ENCODE measurements around the gene ARIH2. TPM values are rescaled to one million over a fixed set of nuclear protein-coding genes. Genes with fewer than 3 reads are reported as not detected.

ARIH2 gene
- total and polyA plus RNA-seq, 2 experiments from 2014 or later = 76.4 to 118 TPM

DNA sequence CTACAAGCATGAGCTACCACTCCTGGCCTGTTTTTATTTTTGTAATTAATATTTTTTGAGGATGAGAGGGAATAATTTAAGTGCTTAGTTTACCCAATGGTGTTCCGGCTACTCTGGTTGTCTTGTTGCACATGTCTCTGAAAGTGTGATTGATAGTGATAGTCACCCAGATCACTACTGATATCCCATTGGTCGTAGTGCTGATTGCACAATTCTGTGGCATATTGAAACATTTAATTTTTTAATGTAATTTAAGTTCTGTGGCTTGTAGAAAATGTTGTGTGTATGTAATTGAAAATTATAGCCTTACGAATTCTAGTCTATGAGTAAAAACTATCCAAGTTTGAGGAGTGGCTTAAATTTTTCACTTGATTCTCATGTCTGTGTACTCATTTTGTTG, 11.9 kb downstream of the ARIH2 start:
- peaks cover 53% of the 10 kb centered on the region for H4K20me1 ChIP-seq (replicated peaks; ENCODE audit: insufficient read depth)
- no peaks in the 10 kb centered on the region for H3K9me3 Mint-ChIP-seq
- H3K4me3 ChIP-seq = no peak overlapping the region
- peaks cover 4% of the 10 kb centered on the region for H3K27me3 Mint-ChIP-seq (ENCODE audit: insufficient read depth, low read depth, poor library complexity)
- H3K79me2 ChIP-seq (replicated peaks; ENCODE audit: insufficient read depth) = peaks cover 100% of the 10 kb centered on the region
- no peak overlapping the region for H3K27ac Mint-ChIP-seq
- no peaks in the 10 kb centered on the region for H3K27me3 ChIP-seq (ENCODE audit: insufficient read depth)
- no peaks in the 10 kb centered on the region for H3K9me2 ChIP-seq (ENCODE audit: insufficient read depth)
- H3K36me3 ChIP-seq (ENCODE audit: insufficient read depth) = peaks cover 40% of the 10 kb centered on the region
- H3K4me3 Mint-ChIP-seq = no peak overlapping the region
- no peaks in the 10 kb centered on the region; the same call in 2 of the 3 replicates for H3K4me1 Mint-ChIP-seq
- H3K36me3 Mint-ChIP-seq (ENCODE audit: low read depth) = peaks cover 88% of the 10 kb centered on the region
- H3K4me1 ChIP-seq (ENCODE audit: insufficient read depth) = no peaks in the 10 kb centered on the region
- peaks cover 6% of the 10 kb centered on the region; the same call in 1 of the 2 replicates for H3F3A ChIP-seq (replicated peaks; ENCODE audit: low read depth)
- H2AFZ ChIP-seq = no peak overlapping the region
- TF ChIP-seq EZH2phosphoT487 (IDR thresholded peaks at IDR 0.05; ENCODE audit: unreplicated experiment) = no peak
- no peak for TF ChIP-seq ZNF331 (CRISPR knock-in tag; IDR thresholded peaks at IDR 0.05; ENCODE audit: low read depth)
- no peak for TF ChIP-seq EZH2 (IDR thresholded peaks at IDR 0.05; ENCODE audit: low read depth, unreplicated experiment)
- TF ChIP-seq CREB1 (CRISPR knock-in tag; IDR thresholded peaks at IDR 0.05; ENCODE audit: low read depth) = no peak
- TF ChIP-seq, protein P1, sequence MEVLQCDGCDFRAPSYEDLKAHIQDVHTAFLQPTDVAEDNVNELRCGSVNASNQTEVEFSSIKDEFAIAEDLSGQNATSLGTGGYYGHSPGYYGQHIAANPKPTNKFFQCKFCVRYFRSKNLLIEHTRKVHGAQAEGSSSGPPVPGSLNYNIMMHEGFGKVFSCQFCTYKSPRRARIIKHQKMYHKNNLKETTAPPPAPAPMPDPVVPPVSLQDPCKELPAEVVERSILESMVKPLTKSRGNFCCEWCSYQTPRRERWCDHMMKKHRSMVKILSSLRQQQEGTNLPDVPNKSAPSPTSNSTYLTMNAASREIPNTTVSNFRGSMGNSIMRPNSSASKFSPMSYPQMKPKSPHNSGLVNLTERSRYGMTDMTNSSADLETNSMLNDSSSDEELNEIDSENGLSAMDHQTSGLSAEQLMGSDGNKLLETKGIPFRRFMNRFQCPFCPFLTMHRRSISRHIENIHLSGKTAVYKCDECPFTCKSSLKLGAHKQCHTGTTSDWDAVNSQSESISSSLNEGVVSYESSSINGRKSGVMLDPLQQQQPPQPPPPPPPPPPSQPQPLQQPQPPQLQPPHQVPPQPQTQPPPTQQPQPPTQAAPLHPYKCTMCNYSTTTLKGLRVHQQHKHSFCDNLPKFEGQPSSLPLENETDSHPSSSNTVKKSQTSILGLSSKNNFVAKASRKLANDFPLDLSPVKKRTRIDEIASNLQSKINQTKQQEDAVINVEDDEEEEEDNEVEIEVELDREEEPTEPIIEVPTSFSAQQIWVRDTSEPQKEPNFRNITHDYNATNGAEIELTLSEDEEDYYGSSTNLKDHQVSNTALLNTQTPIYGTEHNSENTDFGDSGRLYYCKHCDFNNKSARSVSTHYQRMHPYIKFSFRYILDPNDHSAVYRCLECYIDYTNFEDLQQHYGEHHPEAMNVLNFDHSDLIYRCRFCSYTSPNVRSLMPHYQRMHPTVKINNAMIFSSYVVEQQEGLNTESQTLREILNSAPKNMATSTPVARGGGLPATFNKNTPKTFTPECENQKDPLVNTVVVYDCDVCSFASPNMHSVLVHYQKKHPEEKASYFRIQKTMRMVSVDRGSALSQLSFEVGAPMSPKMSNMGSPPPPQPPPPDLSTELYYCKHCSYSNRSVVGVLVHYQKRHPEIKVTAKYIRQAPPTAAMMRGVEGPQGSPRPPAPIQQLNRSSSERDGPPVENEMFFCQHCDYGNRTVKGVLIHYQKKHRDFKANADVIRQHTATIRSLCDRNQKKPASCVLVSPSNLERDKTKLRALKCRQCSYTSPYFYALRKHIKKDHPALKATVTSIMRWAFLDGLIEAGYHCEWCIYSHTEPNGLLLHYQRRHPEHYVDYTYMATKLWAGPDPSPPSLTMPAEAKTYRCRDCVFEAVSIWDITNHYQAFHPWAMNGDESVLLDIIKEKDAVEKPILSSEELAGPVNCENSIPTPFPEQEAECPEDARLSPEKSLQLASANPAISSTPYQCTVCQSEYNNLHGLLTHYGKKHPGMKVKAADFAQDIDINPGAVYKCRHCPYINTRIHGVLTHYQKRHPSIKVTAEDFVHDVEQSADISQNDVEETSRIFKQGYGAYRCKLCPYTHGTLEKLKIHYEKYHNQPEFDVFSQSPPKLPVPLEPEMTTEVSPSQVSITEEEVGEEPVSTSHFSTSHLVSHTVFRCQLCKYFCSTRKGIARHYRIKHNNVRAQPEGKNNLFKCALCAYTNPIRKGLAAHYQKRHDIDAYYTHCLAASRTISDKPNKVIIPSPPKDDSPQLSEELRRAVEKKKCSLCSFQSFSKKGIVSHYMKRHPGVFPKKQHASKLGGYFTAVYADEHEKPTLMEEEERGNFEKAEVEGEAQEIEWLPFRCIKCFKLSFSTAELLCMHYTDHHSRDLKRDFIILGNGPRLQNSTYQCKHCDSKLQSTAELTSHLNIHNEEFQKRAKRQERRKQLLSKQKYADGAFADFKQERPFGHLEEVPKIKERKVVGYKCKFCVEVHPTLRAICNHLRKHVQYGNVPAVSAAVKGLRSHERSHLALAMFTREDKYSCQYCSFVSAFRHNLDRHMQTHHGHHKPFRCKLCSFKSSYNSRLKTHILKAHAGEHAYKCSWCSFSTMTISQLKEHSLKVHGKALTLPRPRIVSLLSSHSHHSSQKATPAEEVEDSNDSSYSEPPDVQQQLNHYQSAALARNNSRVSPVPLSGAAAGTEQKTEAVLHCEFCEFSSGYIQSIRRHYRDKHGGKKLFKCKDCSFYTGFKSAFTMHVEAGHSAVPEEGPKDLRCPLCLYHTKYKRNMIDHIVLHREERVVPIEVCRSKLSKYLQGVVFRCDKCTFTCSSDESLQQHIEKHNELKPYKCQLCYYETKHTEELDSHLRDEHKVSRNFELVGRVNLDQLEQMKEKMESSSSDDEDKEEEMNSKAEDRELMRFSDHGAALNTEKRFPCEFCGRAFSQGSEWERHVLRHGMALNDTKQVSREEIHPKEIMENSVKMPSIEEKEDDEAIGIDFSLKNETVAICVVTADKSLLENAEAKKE (CRISPR knock-in tag; IDR thresholded peaks at IDR 0.05) = no peak
- TF ChIP-seq, protein P2, sequence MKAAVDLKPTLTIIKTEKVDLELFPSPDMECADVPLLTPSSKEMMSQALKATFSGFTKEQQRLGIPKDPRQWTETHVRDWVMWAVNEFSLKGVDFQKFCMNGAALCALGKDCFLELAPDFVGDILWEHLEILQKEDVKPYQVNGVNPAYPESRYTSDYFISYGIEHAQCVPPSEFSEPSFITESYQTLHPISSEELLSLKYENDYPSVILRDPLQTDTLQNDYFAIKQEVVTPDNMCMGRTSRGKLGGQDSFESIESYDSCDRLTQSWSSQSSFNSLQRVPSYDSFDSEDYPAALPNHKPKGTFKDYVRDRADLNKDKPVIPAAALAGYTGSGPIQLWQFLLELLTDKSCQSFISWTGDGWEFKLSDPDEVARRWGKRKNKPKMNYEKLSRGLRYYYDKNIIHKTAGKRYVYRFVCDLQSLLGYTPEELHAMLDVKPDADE (IDR thresholded peaks at IDR 0.05) = no peak
- TF ChIP-seq, protein P3, sequence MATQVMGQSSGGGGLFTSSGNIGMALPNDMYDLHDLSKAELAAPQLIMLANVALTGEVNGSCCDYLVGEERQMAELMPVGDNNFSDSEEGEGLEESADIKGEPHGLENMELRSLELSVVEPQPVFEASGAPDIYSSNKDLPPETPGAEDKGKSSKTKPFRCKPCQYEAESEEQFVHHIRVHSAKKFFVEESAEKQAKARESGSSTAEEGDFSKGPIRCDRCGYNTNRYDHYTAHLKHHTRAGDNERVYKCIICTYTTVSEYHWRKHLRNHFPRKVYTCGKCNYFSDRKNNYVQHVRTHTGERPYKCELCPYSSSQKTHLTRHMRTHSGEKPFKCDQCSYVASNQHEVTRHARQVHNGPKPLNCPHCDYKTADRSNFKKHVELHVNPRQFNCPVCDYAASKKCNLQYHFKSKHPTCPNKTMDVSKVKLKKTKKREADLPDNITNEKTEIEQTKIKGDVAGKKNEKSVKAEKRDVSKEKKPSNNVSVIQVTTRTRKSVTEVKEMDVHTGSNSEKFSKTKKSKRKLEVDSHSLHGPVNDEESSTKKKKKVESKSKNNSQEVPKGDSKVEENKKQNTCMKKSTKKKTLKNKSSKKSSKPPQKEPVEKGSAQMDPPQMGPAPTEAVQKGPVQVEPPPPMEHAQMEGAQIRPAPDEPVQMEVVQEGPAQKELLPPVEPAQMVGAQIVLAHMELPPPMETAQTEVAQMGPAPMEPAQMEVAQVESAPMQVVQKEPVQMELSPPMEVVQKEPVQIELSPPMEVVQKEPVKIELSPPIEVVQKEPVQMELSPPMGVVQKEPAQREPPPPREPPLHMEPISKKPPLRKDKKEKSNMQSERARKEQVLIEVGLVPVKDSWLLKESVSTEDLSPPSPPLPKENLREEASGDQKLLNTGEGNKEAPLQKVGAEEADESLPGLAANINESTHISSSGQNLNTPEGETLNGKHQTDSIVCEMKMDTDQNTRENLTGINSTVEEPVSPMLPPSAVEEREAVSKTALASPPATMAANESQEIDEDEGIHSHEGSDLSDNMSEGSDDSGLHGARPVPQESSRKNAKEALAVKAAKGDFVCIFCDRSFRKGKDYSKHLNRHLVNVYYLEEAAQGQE (IDR thresholded peaks at IDR 0.05; ENCODE audit: unreplicated experiment) = no peak
- no peak for TF ChIP-seq POLR2AphosphoS5 (IDR thresholded peaks at IDR 0.05; ENCODE audit: low read depth)
- TF ChIP-seq, protein P4, sequence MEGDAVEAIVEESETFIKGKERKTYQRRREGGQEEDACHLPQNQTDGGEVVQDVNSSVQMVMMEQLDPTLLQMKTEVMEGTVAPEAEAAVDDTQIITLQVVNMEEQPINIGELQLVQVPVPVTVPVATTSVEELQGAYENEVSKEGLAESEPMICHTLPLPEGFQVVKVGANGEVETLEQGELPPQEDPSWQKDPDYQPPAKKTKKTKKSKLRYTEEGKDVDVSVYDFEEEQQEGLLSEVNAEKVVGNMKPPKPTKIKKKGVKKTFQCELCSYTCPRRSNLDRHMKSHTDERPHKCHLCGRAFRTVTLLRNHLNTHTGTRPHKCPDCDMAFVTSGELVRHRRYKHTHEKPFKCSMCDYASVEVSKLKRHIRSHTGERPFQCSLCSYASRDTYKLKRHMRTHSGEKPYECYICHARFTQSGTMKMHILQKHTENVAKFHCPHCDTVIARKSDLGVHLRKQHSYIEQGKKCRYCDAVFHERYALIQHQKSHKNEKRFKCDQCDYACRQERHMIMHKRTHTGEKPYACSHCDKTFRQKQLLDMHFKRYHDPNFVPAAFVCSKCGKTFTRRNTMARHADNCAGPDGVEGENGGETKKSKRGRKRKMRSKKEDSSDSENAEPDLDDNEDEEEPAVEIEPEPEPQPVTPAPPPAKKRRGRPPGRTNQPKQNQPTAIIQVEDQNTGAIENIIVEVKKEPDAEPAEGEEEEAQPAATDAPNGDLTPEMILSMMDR (conservative IDR thresholded peaks at IDR 0.05; ENCODE audit: low read depth in 2 of 2) = no peak
- TF ChIP-seq JUNB (IDR thresholded peaks at IDR 0.05; ENCODE audit: unreplicated experiment) = no peak
- no peak for TF ChIP-seq NANOG (IDR thresholded peaks at IDR 0.05; ENCODE audit: borderline replicate concordance)
- no peak for TF ChIP-seq ZNF114 (CRISPR knock-in tag; IDR thresholded peaks at IDR 0.05)
- no peak for TF ChIP-seq STAT1 (IDR thresholded peaks at IDR 0.05; ENCODE audit: unreplicated experiment)
- no peak overlapping the region for H3K4me2 ChIP-seq
- DNase-seq (ENCODE audit: low spot score) = no peak
- H3K27ac ChIP-seq (ENCODE audit: low read depth) = no peak overlapping the region
- ATAC-seq = no peak
